ENCODE measurements around the gene LFNG.

The LFNG gene

GRCh38 chr7:2520131-2520760 lies 672 bp downstream of the LFNG start:
- no peak for DNase-seq

- DNase-seq, result no peak
Observed at GRCh38 chr7:2520761-2521290, 1.3 kb downstream of the LFNG start.

GRCh38 chr7:2521341-2521745 lies 1.8 kb downstream of the LFNG start:
- DNase-seq, result no peak

- no peak for DNase-seq
Observed at GRCh38 chr7:2521952-2522591, 2.5 kb downstream of the LFNG start.

- peak; percentile 63 for DNase-seq
Observed at GRCh38 chr7:2522780-2523433, 3.3 kb downstream of the LFNG start.

GRCh38 chr7:2523461-2523936 lies 3.9 kb downstream of the LFNG start:
- no peak for DNase-seq

- DNase-seq, result no peak
Observed at GRCh38 chr7:2523941-2524807, 4.6 kb downstream of the LFNG start.

- no peak for DNase-seq
Observed at GRCh38 chr7:2524808-2525657, 5.5 kb downstream of the LFNG start.

- DNase-seq, result no peak
Observed at GRCh38 chr7:2525658-2526630, 6.4 kb downstream of the LFNG start.

- no peak for DNase-seq
Observed at GRCh38 chr7:2526659-2527504, 7.3 kb downstream of the LFNG start.

- peak; percentile 45 for DNase-seq
Observed at GRCh38 chr7:2527505-2528467, 8.2 kb downstream of the LFNG start.

- DNase-seq, result no peak
Observed at GRCh38 chr7:2528481-2529095, 9.0 kb downstream of the LFNG start.

GRCh38 chr7:2529161-2530070 lies 9.8 kb downstream of the LFNG start:
- DNase-seq, result no peak

- no peak for DNase-seq
Observed at GRCh38 chr7:2530071-2530987, 10.8 kb downstream of the LFNG start.

- peak; percentile 35 for DNase-seq
Observed at GRCh38 chr7:2530994-2531795, 11.6 kb downstream of the LFNG start.

Data from kidney glomerular epithelial cell (primary cell).